ENCODE results near the gene SLC17A6. TPM values are rescaled to one million over a fixed set of nuclear protein-coding genes. Genes with fewer than 3 reads are reported as not detected.

SLC17A6 gene
- total RNA-seq, 2 donors from 2014 or later = not detected

Other genes starting within 250 kb of the SLC17A6 start
- under 1 TPM; 0.03 to 0.22 TPM for gene ANO5, start 145.3 kb upstream of the SLC17A6 start, total RNA-seq

All from activated T-helper 17 cell treated with anti-CD3 and anti-CD28 coated beads, Interleukin-2, amount 50 U/mL, for 72 hours (primary cell).